Prostate gland (tissue), 2 donors: Measurements from ENCODE around the gene UNC5B. TPM values are rescaled to one million over a fixed set of nuclear protein-coding genes. Genes with fewer than 3 reads are reported as not detected.

Experiments
- DNase-seq: peaks from one replicate; pipeline ENCODE4 v3.0.0-alpha.2; 2019; ENCODE audit warnings: low spot score
- H3K27ac ChIP-seq, 2 donors: fragments of 200-600 bp; sonication (generic); 2 replicates each; pipeline ENCODE4 v1.5.1; 2017 to 2019
- H3K27me3 ChIP-seq: fragments of 200-600 bp; sonication (generic); replicated peaks from 2 replicates; pipeline ENCODE4 v1.5.1; 2019; ENCODE audit not compliant: insufficient read depth
- H3K36me3 ChIP-seq, 2 donors: fragments of 200-600 bp; sonication (generic); 1 replicate in 1 of 2; 2 replicates in 1 of 2; pipeline versions ENCODE4 v1.5.1 to v1.8.1; 2017 to 2019
- H3K4me1 ChIP-seq: fragments of 200-600 bp; sonication (generic); replicated peaks from 2 replicates; pipeline ENCODE4 v1.5.1; 2019
- H3K4me3 ChIP-seq, 2 donors: fragments of 200-600 bp; sonication (generic); 2 replicates each; pipeline ENCODE4 v1.5.1; 2017 to 2019
- H3K9me3 ChIP-seq: fragments of 200-600 bp; sonication (generic); 2 replicates; pipeline ENCODE4 v1.5.1; 2017
- POLR2A ChIP-seq: fragments of 450-650 bp; IDR thresholded peaks from one replicate; pipeline ENCODE4 v1.6.1; 2016; ENCODE audit warnings: antibody characterized with exemption, mild to moderate bottlenecking
- POLR2AphosphoS5 ChIP-seq: sonication (generic); formaldehyde crosslinking; IDR thresholded peaks from one replicate; pipeline ENCODE4 v1.6.1; 2017; ENCODE audit warnings: antibody characterized with exemption
- WGBS: methylation state at CpG from one replicate; pipeline ENCODE4 v1.1.5; 2018; 5-methylcytosine and 5-hydroxymethylcytosine counted together
- intact Hi-C: fragments of 100-400 bp; cut with DNase I; formaldehyde crosslinking; loops from one replicate; pipeline ENCODE4 v1.14.2; 2022
- total RNA-seq, 2 donors: library from RNA; depleted of rRNA; stranded (reverse); fragments of >200 nt; gene quantifications; one replicate each; pipeline ENCODE4 v1.1.0, GENCODE V29; 2016
- TF ChIP-seq, protein P1 (sequence below), 4 experiments: fragments of 200-600 bp in 2 of 4; fragments of 450-650 bp in 2 of 4; sonication (generic) in 2 of 4; IDR thresholded peaks; 1 replicate in 3 of 4; 2 replicates in 1 of 4; pipeline ENCODE4 v1.5.1; 2016 to 2019; ENCODE audit warnings: antibody characterized with exemption in 4 of 4, mild to moderate bottlenecking in 2 of 4, moderate library complexity in 2 of 4

UNC5B gene
- total RNA-seq, 2 donors from 2014 or later: 12.8 to 58.4 TPM

DNA sequence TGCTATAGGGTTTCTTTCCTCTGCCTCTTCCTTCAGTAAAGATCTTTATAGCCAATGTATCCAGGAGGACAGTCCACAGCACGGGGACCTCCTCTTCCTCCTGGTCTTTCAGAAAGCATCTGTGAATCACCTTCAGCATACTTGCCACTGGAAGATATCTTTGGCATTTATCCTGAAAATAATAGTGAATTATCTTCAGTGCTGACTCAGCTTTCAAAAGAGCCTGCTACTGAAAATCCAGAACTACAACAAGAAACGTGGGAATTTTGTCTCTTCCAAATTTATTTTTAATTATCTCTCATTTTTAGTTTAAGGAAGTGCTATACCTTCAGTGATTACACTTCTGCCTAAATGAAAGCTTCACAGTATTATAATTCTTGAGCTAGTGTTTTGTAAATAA lies 7.6 kb upstream of the UNC5B start:
- no peak for TF ChIP-seq POLR2AphosphoS5
- TF ChIP-seq, protein P1, sequence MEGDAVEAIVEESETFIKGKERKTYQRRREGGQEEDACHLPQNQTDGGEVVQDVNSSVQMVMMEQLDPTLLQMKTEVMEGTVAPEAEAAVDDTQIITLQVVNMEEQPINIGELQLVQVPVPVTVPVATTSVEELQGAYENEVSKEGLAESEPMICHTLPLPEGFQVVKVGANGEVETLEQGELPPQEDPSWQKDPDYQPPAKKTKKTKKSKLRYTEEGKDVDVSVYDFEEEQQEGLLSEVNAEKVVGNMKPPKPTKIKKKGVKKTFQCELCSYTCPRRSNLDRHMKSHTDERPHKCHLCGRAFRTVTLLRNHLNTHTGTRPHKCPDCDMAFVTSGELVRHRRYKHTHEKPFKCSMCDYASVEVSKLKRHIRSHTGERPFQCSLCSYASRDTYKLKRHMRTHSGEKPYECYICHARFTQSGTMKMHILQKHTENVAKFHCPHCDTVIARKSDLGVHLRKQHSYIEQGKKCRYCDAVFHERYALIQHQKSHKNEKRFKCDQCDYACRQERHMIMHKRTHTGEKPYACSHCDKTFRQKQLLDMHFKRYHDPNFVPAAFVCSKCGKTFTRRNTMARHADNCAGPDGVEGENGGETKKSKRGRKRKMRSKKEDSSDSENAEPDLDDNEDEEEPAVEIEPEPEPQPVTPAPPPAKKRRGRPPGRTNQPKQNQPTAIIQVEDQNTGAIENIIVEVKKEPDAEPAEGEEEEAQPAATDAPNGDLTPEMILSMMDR (IDR thresholded peaks at IDR 0.05): no peak
- no peak for TF ChIP-seq POLR2A
- Histone ChIP-seq H3K4me1 (no peaks in the 10 kb centered on the region), H3K9me3 (no peaks in the 10 kb centered on the region), H3K36me3 (no peaks in the 10 kb centered on the region), H3K4me3 (no peak overlapping the region), H3K27me3 (no peaks in the 10 kb centered on the region), H3K27ac (no peak overlapping the region)
- DNase-seq: no peak
- intact Hi-C loops: no loop called here
- WGBS: 60% methylated on average over 2 of the region's 2 CpGs

DNA sequence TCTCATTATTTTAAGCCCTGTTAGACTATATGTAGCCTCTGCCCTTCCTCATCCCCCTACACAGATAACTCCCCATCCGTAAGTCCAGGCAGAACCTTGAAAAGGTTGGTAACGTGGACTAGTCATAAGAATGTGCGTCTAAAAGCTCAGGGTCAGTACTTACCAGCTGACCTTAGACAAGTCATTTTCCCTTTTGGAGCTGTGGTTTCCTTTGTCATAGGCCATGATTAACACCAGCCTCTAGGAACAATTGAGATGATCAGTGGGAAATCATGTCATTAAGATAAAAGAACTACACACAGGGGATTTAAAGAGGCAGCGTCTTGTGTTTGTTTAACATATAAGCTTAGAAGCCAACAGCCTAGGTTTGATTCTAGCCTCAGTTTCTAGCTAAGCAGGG lies 6.9 kb upstream of the UNC5B start:
- Histone ChIP-seq H3K4me1 (no peaks in the 10 kb centered on the region), H3K4me3 (no peak overlapping the region), H3K36me3 (no peaks in the 10 kb centered on the region), H3K27ac (no peak overlapping the region), H3K9me3 (no peaks in the 10 kb centered on the region), H3K27me3 (no peaks in the 10 kb centered on the region)
- intact Hi-C loops: no loop called here
- WGBS: 81% methylated on average over 4 of the region's 4 CpGs
- TF ChIP-seq POLR2A (no peak), POLR2AphosphoS5 (no peak)
- TF ChIP-seq, protein P1 (IDR thresholded peaks at IDR 0.05): no peak
- no peak for DNase-seq

DNA sequence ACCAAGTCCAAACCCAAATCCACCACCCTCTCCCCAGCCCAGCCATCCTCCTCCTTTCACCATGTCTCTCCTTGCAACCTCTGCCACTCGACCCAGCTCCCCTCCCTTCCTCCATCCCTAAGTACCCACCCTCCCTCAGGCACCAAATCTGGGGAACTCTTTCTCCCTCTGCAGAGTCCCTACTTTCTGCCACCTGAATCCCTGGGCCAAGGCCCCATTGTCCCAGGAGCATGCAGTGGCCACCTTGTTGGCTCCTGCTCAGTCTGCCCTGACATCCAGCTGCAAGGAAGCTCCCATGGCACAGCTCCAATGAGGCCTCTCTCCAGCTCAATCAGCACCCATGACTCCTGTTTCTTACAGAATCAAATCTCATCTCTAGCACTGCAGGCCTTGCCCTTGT lies 5.5 kb upstream of the UNC5B start:
- no peak overlapping the region for H3K27ac ChIP-seq
- no peaks in the 10 kb centered on the region for H3K4me1 ChIP-seq
- no peak for DNase-seq
- no peaks in the 10 kb centered on the region for H3K27me3 ChIP-seq
- intact Hi-C loops: no loop called here
- no peaks in the 10 kb centered on the region for H3K9me3 ChIP-seq
- 89% methylated on average over 1 of the region's 1 CpG for WGBS
- no peaks in the 10 kb centered on the region for H3K36me3 ChIP-seq
- no peak overlapping the region for H3K4me3 ChIP-seq
- TF ChIP-seq POLR2AphosphoS5: no peak
- TF ChIP-seq, protein P1 (IDR thresholded peaks at IDR 0.05): no peak
- no peak for TF ChIP-seq POLR2A

GRCh38 chr10:71207578-71207977 lies 4.8 kb upstream of the UNC5B start:
- no peak for DNase-seq
- Histone ChIP-seq H3K4me3 (no peak overlapping the region), H3K36me3 (no peaks in the 10 kb centered on the region), H3K9me3 (no peaks in the 10 kb centered on the region), H3K27me3 (no peaks in the 10 kb centered on the region), H3K27ac (no peak overlapping the region), H3K4me1 (no peaks in the 10 kb centered on the region)
- intact Hi-C loops: no loop called here
- TF ChIP-seq, protein P1 (IDR thresholded peaks at IDR 0.05): no peak
- TF ChIP-seq POLR2A: no peak
- TF ChIP-seq POLR2AphosphoS5: no peak

GRCh38 chr10:71209352-71209715 lies 3.0 kb upstream of the UNC5B start:
- no peak overlapping the region for H3K27ac ChIP-seq
- 55% methylated on average over 4 of the region's 4 CpGs for WGBS
- H3K27me3 ChIP-seq: no peaks in the 10 kb centered on the region
- H3K4me3 ChIP-seq: no peak overlapping the region
- DNase-seq: no peak
- no peak for TF ChIP-seq POLR2AphosphoS5
- TF ChIP-seq, protein P1 (IDR thresholded peaks at IDR 0.05): no peak
- no peak for TF ChIP-seq POLR2A
- intact Hi-C loops: loop anchor here (2.0 kb wide), 1 partner anchor 285 kb away; no protein-coding TSS in a partner anchor
- no peaks in the 10 kb centered on the region for H3K9me3 ChIP-seq
- H3K4me1 ChIP-seq: peaks cover 2% of the 10 kb centered on the region
- no peaks in the 10 kb centered on the region for H3K36me3 ChIP-seq
